Smooth muscle cell (in vitro differentiated cells): Measurements from ENCODE around the gene TTLL5. TPM values are rescaled to one million over a fixed set of nuclear protein-coding genes. Genes with fewer than 3 reads are reported as not detected.

ENCODE experiments used
- DNase-seq: peaks from one replicate; lab custom pipeline; 2025; ENCODE audit not compliant: unreplicated experiment; lab: John Stamatoyannopoulos, UW
- H2AFZ ChIP-seq: fragments of 200-600 bp; sonication (generic); 2 replicates; pipeline ENCODE4 v1.6.0; 2016; ENCODE audit warnings: antibody characterized with exemption, low read depth, mild to moderate bottlenecking
- H3F3A ChIP-seq: fragments of 200-600 bp; sonication (generic); 2 replicates; pipeline ENCODE4 v1.6.0; 2017; ENCODE audit warnings: antibody characterized with exemption, low read depth
- H3K27ac ChIP-seq: fragments of 200-600 bp; sonication (generic); 2 replicates; pipeline ENCODE4 v1.5.1; 2016; ENCODE audit warnings: low read depth, mild to moderate bottlenecking
- H3K27me3 ChIP-seq: fragments of 200-600 bp; sonication (generic); 2 replicates; pipeline ENCODE4 v1.6.1; 2016; ENCODE audit warnings: low read depth, mild to moderate bottlenecking
- H3K36me3 ChIP-seq: fragments of 200-600 bp; sonication (generic); 2 replicates; pipeline ENCODE4 v1.5.1; 2016; ENCODE audit warnings: low read depth
- H3K4me1 ChIP-seq: fragments of 200-600 bp; sonication (generic); 2 replicates; pipeline ENCODE4 v1.5.1; 2016; ENCODE audit warnings: low read depth
- H3K4me2 ChIP-seq: fragments of 200-600 bp; sonication (generic); 2 replicates; pipeline ENCODE4 v1.6.0; 2016; ENCODE audit warnings: mild to moderate bottlenecking
- H3K4me3 ChIP-seq: fragments of 200-600 bp; sonication (generic); 2 replicates; pipeline ENCODE4 v1.5.1; 2016; ENCODE audit warnings: mild to moderate bottlenecking
- H3K79me2 ChIP-seq: fragments of 200-600 bp; sonication (generic); 2 replicates; pipeline ENCODE4 v1.6.0; 2016; ENCODE audit warnings: low read depth, mild to moderate bottlenecking
- H3K9ac ChIP-seq: fragments of 200-600 bp; sonication (generic); 2 replicates; pipeline ENCODE4 v1.6.0; 2016; ENCODE audit warnings: low read depth
- H3K9me3 ChIP-seq: fragments of 200-600 bp; sonication (generic); replicated peaks from 2 replicates; pipeline ENCODE4 v1.5.1; 2016; ENCODE audit warnings: low read depth
- H4K20me1 ChIP-seq: fragments of 200-600 bp; sonication (generic); 2 replicates; pipeline ENCODE4 v1.6.0; 2016; ENCODE audit warnings: low read depth
- CTCF ChIP-seq: fragments of 200-600 bp; sonication (generic); IDR thresholded peaks from 2 replicates; pipeline ENCODE4 v1.5.1; 2017; ENCODE audit warnings: borderline replicate concordance, mild to moderate bottlenecking, antibody characterized with exemption; ENCODE audit not compliant: insufficient read depth, poor library complexity, severe bottlenecking
- WGBS: methylation state at CpG from one replicate; pipeline ENCODE4 v1.1.7; 2016; ENCODE audit warnings: low lambda C conversion rate; 5-methylcytosine and 5-hydroxymethylcytosine counted together
- polyA plus RNA-seq: library from polyadenylated mRNA; unstranded; fragments of >200 nt; fragmentation: Nextera tagmentation; extraction: Ambion mirVana; gene quantifications from 2 replicates; pipeline ENCODE4 v1.2.1, GENCODE V29; 2016
- total RNA-seq: library from RNA; depleted of rRNA; stranded (reverse); fragments of >200 nt; gene quantifications from 2 replicates; pipeline ENCODE4 v1.2.3, GENCODE V29; 2014

TTLL5 gene
- total and polyA plus RNA-seq, 2 experiments from 2014 or later = 12.6 to 38.0 TPM

- Histone ChIP-seq H4K20me1 (no peaks in the 10 kb centered on the region), H3K4me3 (no peak overlapping the region), H3K9ac (no peak overlapping the region), H3K9me3 (no peaks in the 10 kb centered on the region), H3K4me1 (peaks cover 7% of the 10 kb centered on the region), H3F3A (no peaks in the 10 kb centered on the region), H3K27ac (no peak overlapping the region), H3K4me2 (no peak overlapping the region), H2AFZ (no peak overlapping the region), H3K79me2 (no peaks in the 10 kb centered on the region), H3K36me3 (peaks cover 10% of the 10 kb centered on the region), H3K27me3 (no peaks in the 10 kb centered on the region)
- WGBS = 79% methylated on average over 2 of the region's 2 CpGs
- no peak for TF ChIP-seq CTCF
- DNase-seq = no peak
Observed at GRCh38 chr14:75697918-75698317, 36.9 kb downstream of the TTLL5 start.

- 94% methylated on average over 3 of the region's 3 CpGs for WGBS
- Histone ChIP-seq H3K79me2 (no peaks in the 10 kb centered on the region), H3K27me3 (no peaks in the 10 kb centered on the region)
Observed at GRCh38 chr14:75699331-75699730, 38.3 kb downstream of the TTLL5 start.

GRCh38 chr14:75700295-75700694, 39.2 kb downstream of the TTLL5 start:
- 96% methylated on average over 6 of the region's 6 CpGs for WGBS
- Histone ChIP-seq H3K4me3 (no peak overlapping the region), H3F3A (no peaks in the 10 kb centered on the region), H3K79me2 (no peaks in the 10 kb centered on the region), H3K36me3 (no peaks in the 10 kb centered on the region), H4K20me1 (no peaks in the 10 kb centered on the region), H3K9me3 (no peaks in the 10 kb centered on the region), H2AFZ (no peak overlapping the region), H3K4me1 (peaks cover 7% of the 10 kb centered on the region), H3K4me2 (no peak overlapping the region), H3K27ac (no peak overlapping the region), H3K27me3 (no peaks in the 10 kb centered on the region), H3K9ac (no peak overlapping the region)
- TF ChIP-seq CTCF = no peak
- no peak for DNase-seq

More at GRCh38 chr14:75699331-75699730, 38.3 kb downstream of the TTLL5 start:
- Histone ChIP-seq H3K36me3 (peaks cover 6% of the 10 kb centered on the region), H3K4me3 (no peak overlapping the region), H3K9me3 (no peaks in the 10 kb centered on the region), H3K27ac (no peak overlapping the region), H3F3A (no peaks in the 10 kb centered on the region), H3K4me2 (no peak overlapping the region), H3K9ac (no peak overlapping the region), H3K4me1 (peaks cover 7% of the 10 kb centered on the region), H2AFZ (no peak overlapping the region), H4K20me1 (no peaks in the 10 kb centered on the region)
- DNase-seq = no peak
- TF ChIP-seq CTCF = no peak

- H3K27ac ChIP-seq = no peak overlapping the region
- TF ChIP-seq CTCF = no peak
- H3K36me3 ChIP-seq = no peaks in the 10 kb centered on the region
- DNase-seq = no peak
- H3K9ac ChIP-seq = no peak overlapping the region
- no peak overlapping the region for H3K4me2 ChIP-seq
- no peak overlapping the region for H3K4me3 ChIP-seq
- no peaks in the 10 kb centered on the region for H3F3A ChIP-seq
- H3K4me1 ChIP-seq = peaks cover 7% of the 10 kb centered on the region
- H3K79me2 ChIP-seq = no peaks in the 10 kb centered on the region
- no peaks in the 10 kb centered on the region for H3K9me3 ChIP-seq
- no peaks in the 10 kb centered on the region for H4K20me1 ChIP-seq
- no peaks in the 10 kb centered on the region for H3K27me3 ChIP-seq
- no peak overlapping the region for H2AFZ ChIP-seq
- WGBS = 84% methylated on average over 2 of the region's 2 CpGs
Observed at GRCh38 chr14:75702122-75702521, 41.1 kb downstream of the TTLL5 start.
